B cell (primary cell): ENCODE measurements around the gene KCNE3. TPM values are rescaled to one million over a fixed set of nuclear protein-coding genes. Genes with fewer than 3 reads are reported as not detected.

Experiments used
- ATAC-seq: fragments of 200-7000 bp; cut with Tn5 transposase; one replicate; pipeline ENCODE4 v1.10.0; 2021; ENCODE audit warnings: low read depth, mild to moderate bottlenecking, moderate number of reproducible peaks, moderate library complexity
- CTCF ChIA-PET: fragments of 350-600 bp; sonication (Branson Sonifier 250); formaldehyde crosslinking; loops from one replicate; lab custom pipeline; 2021; ENCODE audit warnings: antibody characterized with exemption, inconsistent platforms; lab: Charles Lee
- POLR2A ChIA-PET: fragments of 350-600 bp; sonication (Branson Sonifier 250); formaldehyde crosslinking; loops from one replicate; lab custom pipeline; 2021; ENCODE audit warnings: antibody characterized with exemption; lab: Charles Lee
- DNase-seq: peaks from one replicate; pipeline ENCODE4 v3.0.0; 2013
- H2AFZ ChIP-seq: 2 replicates; pipeline ENCODE4 v1.6.1; 2012; ENCODE audit warnings: mild to moderate bottlenecking, low read depth, low read length; ENCODE audit not compliant: insufficient read depth, poor library complexity, severe bottlenecking
- H3K27ac ChIP-seq, 2 donors: 1 replicate in 1 of 2; 2 replicates in 1 of 2; pipeline ENCODE4 v1.5.1; 2012 to 2013; ENCODE audit warnings: low read length in 2 of 2, mild to moderate bottlenecking in 2 of 2, moderate library complexity in 1 of 2
- H3K27me3 ChIP-seq, 4 experiments: fragments of 200-600 bp in 1 of 4; sonication (generic) in 1 of 4; replicated peaks in 1 of 4; 1 replicate in 2 of 4; 2 replicates in 2 of 4; pipeline versions ENCODE4 v1.6.1 to v1.7.0; 2013 to 2016; ENCODE audit warnings: low read length in 3 of 4, mild to moderate bottlenecking in 2 of 4, mixed read lengths in 1 of 4, moderate library complexity in 1 of 4; ENCODE audit not compliant: insufficient read depth in 4 of 4, control insufficient read depth in 3 of 4; ENCODE audit errors: control extremely low read depth in 1 of 4
- H3K36me3 ChIP-seq, 2 experiments: replicated peaks in 1 of 2; 1 replicate in 1 of 2; 2 replicates in 1 of 2; pipeline versions ENCODE4 v1.6.1 to v1.7.1; 2013; ENCODE audit warnings: low read length in 1 of 2; ENCODE audit not compliant: insufficient read depth in 2 of 2, control insufficient read depth in 1 of 2; ENCODE audit errors: control extremely low read depth in 1 of 2, extremely low read depth in 1 of 2
- H3K4me1 ChIP-seq, 2 donors: fragments of 200-600 bp in 1 of 2; sonication (generic) in 1 of 2; 1 replicate in 1 of 2; 2 replicates in 1 of 2; pipeline versions ENCODE4 v1.5.1 to v1.6.1; 2013 to 2017; ENCODE audit warnings: low read length in 2 of 2; ENCODE audit not compliant: control insufficient read depth in 2 of 2, insufficient read depth in 2 of 2
- H3K4me2 ChIP-seq: replicated peaks from 2 replicates; pipeline ENCODE3; 2012; ENCODE audit warnings: mild to moderate bottlenecking, low read depth, low read length; ENCODE audit not compliant: poor library complexity, severe bottlenecking
- H3K4me3 ChIP-seq, 5 experiments: fragments of 200-600 bp in 1 of 5; sonication (generic) in 1 of 5; 1 replicate in 3 of 5; 2 replicates in 2 of 5; pipeline versions ENCODE4 v1.5.1 to v1.7.0; 2011 to 2016; ENCODE audit warnings: low read length in 4 of 5, mild to moderate bottlenecking in 4 of 5, low read depth in 2 of 5, control low read depth in 1 of 5, moderate library complexity in 1 of 5; ENCODE audit not compliant: insufficient read depth in 1 of 5; ENCODE audit errors: control extremely low read depth in 1 of 5, extremely low read depth in 1 of 5
- H3K79me2 ChIP-seq: fragments of 200-600 bp; sonication (generic); one replicate; pipeline ENCODE4 v1.6.0; 2016; ENCODE audit warnings: low read length; ENCODE audit not compliant: control insufficient read depth, insufficient read depth
- H3K9ac ChIP-seq: fragments of 200-600 bp; sonication (generic); 2 replicates; pipeline ENCODE4 v1.6.1; 2017; ENCODE audit warnings: mild to moderate bottlenecking, low read length, moderate library complexity
- H3K9me3 ChIP-seq, 3 donors: one replicate each; pipeline versions ENCODE4 v1.6.1 to v1.7.1; 2013; ENCODE audit warnings: low read length in 2 of 3; ENCODE audit not compliant: control insufficient read depth in 2 of 3, insufficient read depth in 1 of 3; ENCODE audit errors: control extremely low read depth in 1 of 3
- H4K20me1 ChIP-seq: 2 replicates; pipeline ENCODE4 v1.6.0; 2012; ENCODE audit warnings: mild to moderate bottlenecking, low read length; ENCODE audit not compliant: insufficient read depth, control insufficient read depth, poor library complexity, severe bottlenecking
- H3K27ac Mint-ChIP-seq: one replicate; pipeline ENCODE4 v1.8.0; 2021; ENCODE audit warnings: mixed read lengths
- H3K27me3 Mint-ChIP-seq: one replicate; pipeline ENCODE4 v1.8.0; 2021; ENCODE audit warnings: mixed read lengths
- H3K4me1 Mint-ChIP-seq: one replicate; pipeline ENCODE4 v1.8.0; 2021; ENCODE audit warnings: mixed read lengths
- H3K4me3 Mint-ChIP-seq: one replicate; pipeline ENCODE4 v1.8.0; 2021; ENCODE audit warnings: mixed read lengths
- H3K9me3 Mint-ChIP-seq: one replicate; pipeline ENCODE4 v1.8.0; 2022; ENCODE audit warnings: mixed read lengths; ENCODE audit not compliant: insufficient read depth
- CTCF ChIP-seq: fragments of 200-600 bp; IDR thresholded peaks from one replicate; pipeline ENCODE4 v1.8.0; 2022; ENCODE audit warnings: antibody characterized with exemption, mild to moderate bottlenecking
- EZH2 ChIP-seq: IDR thresholded peaks from 2 replicates; pipeline ENCODE4 v1.6.1; 2012; ENCODE audit warnings: borderline replicate concordance, low read depth, mild to moderate bottlenecking, moderate library complexity, low read length; ENCODE audit not compliant: insufficient read depth, poor library complexity, severe bottlenecking
- WGBS: methylation state at CpG from one replicate; pipeline ENCODE4 v1.1.5; 2013; ENCODE audit warnings: missing lambda C conversion rate; ENCODE audit not compliant: insufficient coverage; 5-methylcytosine and 5-hydroxymethylcytosine counted together
- intact Hi-C: fragments of 100-400 bp; cut with micrococcal nuclease; formaldehyde crosslinking; loops from one replicate; pipeline ENCODE4 v1.10.0; 2022
- polyA plus RNA-seq: library from polyadenylated mRNA; depleted of rRNA; stranded (reverse); fragments of >200 nt; gene quantifications from 2 replicates; pipeline ENCODE4 v1.2.3, GENCODE V29; 2012
- total RNA-seq, 2 donors: library from RNA; stranded (reverse); fragments of 120-200 nt in 1 of 2; gene quantifications; 1 replicate in 1 of 2; 2 replicates in 1 of 2; pipeline versions ENCODE4 v1.2.3 to v1.2.4, GENCODE V29; 2013 to 2022

The KCNE3 gene
- total and polyA plus RNA-seq, 2 donors (not counting 1 experiment from before 2014, with no cell fraction given): 0.85 TPM; not detected in 1

DNA sequence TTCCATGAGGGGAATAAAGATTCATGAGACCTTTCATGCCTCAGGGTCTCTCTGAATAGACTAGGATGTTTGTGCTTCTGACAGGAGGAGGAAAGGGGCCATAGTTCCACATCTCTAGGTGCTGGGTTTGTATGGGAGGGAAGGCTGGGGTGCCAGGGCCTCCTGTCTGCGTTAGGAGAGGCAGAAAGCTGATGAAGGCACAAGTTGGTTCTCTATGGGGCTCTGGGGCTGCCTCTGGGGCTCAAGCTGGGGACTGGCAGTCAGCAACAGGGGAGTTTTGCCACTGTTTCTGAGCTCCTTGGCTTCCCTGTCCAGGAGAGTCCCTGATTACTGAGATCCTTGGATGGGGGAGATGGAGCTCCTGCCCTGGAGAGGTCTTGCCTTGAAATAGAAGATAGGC is 4.1 kb downstream of the KCNE3 start:
- Mint-ChIP-seq H3K27me3 (peaks cover 39% of the 10 kb centered on the region), H3K9me3 (no peaks in the 10 kb centered on the region), H3K4me3 (no peak overlapping the region), H3K4me1 (peaks cover 6% of the 10 kb centered on the region), H3K27ac (no peak overlapping the region)
- WGBS: 100% methylated on average over 1 of the region's 1 CpG
- no peak overlapping the region for H2AFZ ChIP-seq
- CTCF ChIA-PET: interaction anchor here (3.4 to 5.6 kb wide), 2 partner anchors 10 to 13 kb away, joined by 23 to 28 read pairs; no protein-coding TSS in a partner anchor
- DNase-seq: no peak
- H3K4me1 ChIP-seq: peaks cover 0 to 4% of the 10 kb centered on the region in 2 donors
- no peaks in the 10 kb centered on the region for H3K9me3 ChIP-seq
- no peaks in the 10 kb centered on the region for H4K20me1 ChIP-seq
- H3K4me2 ChIP-seq: no peak overlapping the region
- no peaks in the 10 kb centered on the region for H3K36me3 ChIP-seq
- H3K79me2 ChIP-seq: no peaks in the 10 kb centered on the region
- no peak overlapping the region for H3K9ac ChIP-seq
- TF ChIP-seq CTCF: no peak
- no peak for TF ChIP-seq EZH2
- H3K27me3 ChIP-seq: peaks cover 0 to 27% (median 14%) of the 10 kb centered on the region in 4 experiments
- no peak overlapping the region for H3K27ac ChIP-seq
- H3K4me3 ChIP-seq: no peak overlapping the region
- POLR2A ChIA-PET: no interaction called here
- ATAC-seq: no peak
- intact Hi-C loops: no loop called here

GRCh38 chr11:74462631-74463030 is 4.7 kb downstream of the KCNE3 start:
- intact Hi-C loops: no loop called here
- no peak overlapping the region for H3K27ac ChIP-seq
- H3K36me3 ChIP-seq: no peaks in the 10 kb centered on the region
- peaks cover 0 to 24% (median 10%) of the 10 kb centered on the region in 4 experiments for H3K27me3 ChIP-seq
- Mint-ChIP-seq H3K27me3 (peaks cover 33% of the 10 kb centered on the region), H3K4me1 (peaks cover 2% of the 10 kb centered on the region), H3K27ac (no peak overlapping the region), H3K4me3 (no peak overlapping the region), H3K9me3 (no peaks in the 10 kb centered on the region)
- H4K20me1 ChIP-seq: no peaks in the 10 kb centered on the region
- POLR2A ChIA-PET: no interaction called here
- no peaks in the 10 kb centered on the region for H3K9me3 ChIP-seq
- TF ChIP-seq CTCF (no peak), EZH2 (no peak)
- H2AFZ ChIP-seq: no peak overlapping the region
- CTCF ChIA-PET: interaction anchor here (0.9 to 5.6 kb wide), 3 partner anchors 9 to 74 kb away, joined by 3 to 28 read pairs (median 23); no protein-coding TSS in a partner anchor
- H3K9ac ChIP-seq: no peak overlapping the region
- no peak for ATAC-seq
- H3K4me3 ChIP-seq: peak overlapping the region in 1 of 5 experiments; percentile 28
- H3K79me2 ChIP-seq: no peaks in the 10 kb centered on the region
- H3K4me1 ChIP-seq: peaks cover 0 to 4% of the 10 kb centered on the region in 2 donors
- no peak overlapping the region for H3K4me2 ChIP-seq
- 68% methylated on average over 2 of the region's 5 CpGs for WGBS
- no peak for DNase-seq
